Trophoblast cell (in vitro differentiated cells and primary cell): ENCODE data around the gene SPATA2L.

Experiments used
- DNase-seq, 2 donors: peaks; one replicate each; pipeline ENCODE4 v3.0.0-alpha.2; 2016
- H2AFZ ChIP-seq: 2 replicates; pipeline ENCODE4 v1.6.1; 2013; ENCODE audit warnings: low read length, moderate library complexity, mild to moderate bottlenecking; ENCODE audit not compliant: insufficient read depth, poor library complexity
- H2AK5ac ChIP-seq: 2 replicates; pipeline ENCODE4 v1.6.1; 2013; ENCODE audit warnings: mild to moderate bottlenecking, low read length
- H2BK120ac ChIP-seq: 2 replicates; pipeline ENCODE4 v1.6.1; 2013; ENCODE audit warnings: low read length, mild to moderate bottlenecking, moderate library complexity; ENCODE audit not compliant: insufficient read depth, poor library complexity
- H2BK12ac ChIP-seq: 2 replicates; pipeline ENCODE4 v1.6.1; 2013; ENCODE audit warnings: mild to moderate bottlenecking, low read length, moderate library complexity
- H2BK5ac ChIP-seq: 2 replicates; pipeline ENCODE4 v1.6.1; 2013; ENCODE audit warnings: low read length, low read depth, moderate library complexity, mild to moderate bottlenecking; ENCODE audit not compliant: poor library complexity
- H3K14ac ChIP-seq: 2 replicates; pipeline ENCODE4 v1.6.1; 2013; ENCODE audit warnings: mild to moderate bottlenecking, low read length
- H3K18ac ChIP-seq: 2 replicates; pipeline ENCODE4 v1.6.1; 2013; ENCODE audit warnings: mild to moderate bottlenecking, low read length
- H3K23ac ChIP-seq: 2 replicates; pipeline ENCODE4 v1.6.1; 2013; ENCODE audit warnings: low read length
- H3K27ac ChIP-seq: 2 replicates; pipeline ENCODE4 v1.5.1; 2013; ENCODE audit warnings: low read depth, mild to moderate bottlenecking, inconsistent platforms, low read length, moderate library complexity
- H3K27me3 ChIP-seq: 2 replicates; pipeline ENCODE4 v1.6.1; 2013; ENCODE audit warnings: inconsistent platforms, mild to moderate bottlenecking, low read length, moderate library complexity; ENCODE audit not compliant: insufficient read depth
- H3K36me3 ChIP-seq, 2 experiments: 1 replicate in 1 of 2; 2 replicates in 1 of 2; pipeline ENCODE4 v1.6.1; 2013; ENCODE audit warnings: low read length in 2 of 2, mild to moderate bottlenecking in 2 of 2, moderate library complexity in 1 of 2; ENCODE audit not compliant: insufficient read depth in 2 of 2, control insufficient read depth in 1 of 2
- H3K4ac ChIP-seq: 2 replicates; pipeline ENCODE4 v1.6.1; 2013; ENCODE audit warnings: low read depth, mild to moderate bottlenecking, low read length, moderate library complexity
- H3K4me1 ChIP-seq, 2 experiments: 1 replicate in 1 of 2; 2 replicates in 1 of 2; pipeline ENCODE4 v1.6.1; 2013; ENCODE audit warnings: low read length in 2 of 2, mild to moderate bottlenecking in 2 of 2, moderate library complexity in 1 of 2; ENCODE audit not compliant: insufficient read depth in 2 of 2, control insufficient read depth in 1 of 2
- H3K4me2 ChIP-seq: 2 replicates; pipeline ENCODE4 v1.6.1; 2013; ENCODE audit warnings: inconsistent platforms, mild to moderate bottlenecking, low read length, moderate library complexity
- H3K4me3 ChIP-seq: 2 replicates; pipeline ENCODE4 v1.5.1; 2013; ENCODE audit warnings: mild to moderate bottlenecking, low read depth, low read length, inconsistent platforms
- H3K79me1 ChIP-seq: one replicate; pipeline ENCODE4 v1.6.1; 2013; ENCODE audit warnings: low read length
- H3K79me2 ChIP-seq: 2 replicates; pipeline ENCODE4 v1.6.1; 2013; ENCODE audit warnings: low read length, mild to moderate bottlenecking; ENCODE audit not compliant: control insufficient read depth, insufficient read depth, poor library complexity
- H3K9ac ChIP-seq: 2 replicates; pipeline ENCODE4 v1.6.1; 2013; ENCODE audit warnings: mild to moderate bottlenecking, low read length
- H3K9me3 ChIP-seq: 2 replicates; pipeline ENCODE4 v1.6.1; 2013; ENCODE audit warnings: low read depth, mild to moderate bottlenecking, control low read depth, inconsistent platforms, low read length; ENCODE audit not compliant: insufficient read depth
- H4K12ac ChIP-seq: 2 replicates; pipeline ENCODE4 v1.6.1; 2013; ENCODE audit warnings: low read depth, mild to moderate bottlenecking, low read length, moderate library complexity
- H4K8ac ChIP-seq: 2 replicates; pipeline ENCODE4 v1.6.1; 2013; ENCODE audit warnings: low read depth, mild to moderate bottlenecking, low read length, moderate library complexity
- H4K91ac ChIP-seq: one replicate; pipeline ENCODE4 v1.6.1; 2013; ENCODE audit warnings: low read depth, mild to moderate bottlenecking, low read length, moderate library complexity
- WGBS: extraction: QIAGEN DNeasy Blood & Tissue Kit; methylation state at CpG from one replicate; pipeline ENCODE4 v1.1.7; 2013; ENCODE audit warnings: missing lambda C conversion rate; ENCODE audit not compliant: insufficient read length, insufficient coverage; ENCODE audit errors: extremely low coverage; 5-methylcytosine and 5-hydroxymethylcytosine counted together

The SPATA2L gene

GRCh38 chr16:89732142-89732917 is 30.8 kb upstream of the SPATA2L start:
- Histone ChIP-seq H4K91ac (no peak overlapping the region), H3K4me3 (no peak overlapping the region), H3K79me1 (no peaks in the 10 kb centered on the region), H3K4me2 (no peak overlapping the region), H3K36me3 (peaks cover 74 to 76% of the 10 kb centered on the region in 2 experiments), H3K4me1 (no peaks in the 10 kb centered on the region), H3K27me3 (no peaks in the 10 kb centered on the region), H2AFZ (no peak overlapping the region), H2BK120ac (no peak overlapping the region), H4K12ac (no peak overlapping the region), H3K79me2 (no peaks in the 10 kb centered on the region), H3K9ac (no peak overlapping the region), H3K18ac (no peak overlapping the region), H2BK12ac (no peak overlapping the region), H2BK5ac (no peak overlapping the region), H3K23ac (no peak overlapping the region), H3K9me3 (peaks cover 4% of the 10 kb centered on the region), H4K8ac (no peak overlapping the region), H2AK5ac (no peak overlapping the region), H3K27ac (no peak overlapping the region), H3K14ac (no peak overlapping the region), H3K4ac (no peak overlapping the region)
- no peak for DNase-seq
- WGBS, result no CpG with 5 or more reads among the region's 24 CpGs

- H3K4me2 ChIP-seq, result no peak overlapping the region
- no peak overlapping the region for H2BK12ac ChIP-seq
- no peak for DNase-seq
- H3K18ac ChIP-seq, result no peak overlapping the region
- no peak overlapping the region for H3K4ac ChIP-seq
- H3K4me1 ChIP-seq, result no peaks in the 10 kb centered on the region
- no peak overlapping the region for H3K27ac ChIP-seq
- H2BK120ac ChIP-seq, result no peak overlapping the region
- H2AFZ ChIP-seq, result no peak overlapping the region
- H3K14ac ChIP-seq, result no peak overlapping the region
- H2AK5ac ChIP-seq, result no peak overlapping the region
- peaks cover 64 to 65% of the 10 kb centered on the region in 2 experiments for H3K36me3 ChIP-seq
- H2BK5ac ChIP-seq, result no peak overlapping the region
- H4K12ac ChIP-seq, result no peak overlapping the region
- H3K79me2 ChIP-seq, result no peaks in the 10 kb centered on the region
- H3K9me3 ChIP-seq, result peaks cover 4% of the 10 kb centered on the region
- no CpG with 5 or more reads among the region's 22 CpGs for WGBS
- no peaks in the 10 kb centered on the region for H3K27me3 ChIP-seq
- no peak overlapping the region for H3K9ac ChIP-seq
- H4K8ac ChIP-seq, result no peak overlapping the region
- H3K4me3 ChIP-seq, result no peak overlapping the region
- H4K91ac ChIP-seq, result no peak overlapping the region
- no peaks in the 10 kb centered on the region for H3K79me1 ChIP-seq
- H3K23ac ChIP-seq, result no peak overlapping the region
Measured at GRCh38 chr16:89730610-89731234, 29.2 kb upstream of the SPATA2L start.

DNA sequence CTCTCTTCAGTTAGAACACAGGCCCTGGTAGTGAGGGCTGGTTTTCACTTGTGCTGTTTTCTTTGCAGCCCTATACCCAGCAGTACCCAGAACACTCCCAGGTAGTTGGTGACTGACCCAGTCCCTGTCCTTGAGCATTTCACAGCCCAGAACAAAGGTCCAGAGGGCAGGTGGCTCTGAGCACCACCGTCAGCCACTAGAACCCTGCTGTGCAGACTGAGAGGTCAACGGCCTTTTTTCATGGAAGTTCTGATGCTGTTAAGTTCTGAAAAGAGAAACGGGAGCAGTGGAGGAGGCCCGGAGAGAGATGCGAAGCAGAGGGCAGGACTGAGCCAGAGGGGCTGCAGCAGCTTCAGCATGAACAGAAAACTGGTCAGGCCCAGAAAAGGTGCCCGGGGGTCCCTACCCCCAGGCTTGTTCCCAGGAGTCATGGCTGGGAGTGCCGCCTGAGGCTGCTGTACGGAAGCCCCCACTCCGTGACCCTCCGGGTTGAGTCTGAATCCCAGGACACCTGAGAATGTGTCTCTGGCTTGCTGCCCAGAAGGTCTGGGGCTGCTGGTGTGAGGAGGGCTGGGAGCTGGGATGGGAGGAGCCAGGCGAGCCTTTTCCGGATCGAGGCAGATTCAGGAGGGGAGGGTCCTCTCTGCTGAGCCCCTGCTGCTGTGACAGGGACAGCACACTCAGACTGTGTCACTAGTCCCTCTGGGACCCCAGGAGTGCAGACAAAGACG is 28.5 kb upstream of the SPATA2L start:
- no CpG with 5 or more reads among the region's 14 CpGs for WGBS
- no peak overlapping the region for H2BK120ac ChIP-seq

GRCh38 chr16:89729293-89729692 is 27.8 kb upstream of the SPATA2L start:
- no peak overlapping the region for H3K18ac ChIP-seq
- H2AK5ac ChIP-seq, result no peak overlapping the region
- no peak overlapping the region for H3K14ac ChIP-seq
- DNase-seq, result no peak
- H3K9me3 ChIP-seq, result peaks cover 4% of the 10 kb centered on the region
- H4K12ac ChIP-seq, result no peak overlapping the region
- H2BK120ac ChIP-seq, result no peak overlapping the region
- H3K4me2 ChIP-seq, result no peak overlapping the region
- no peaks in the 10 kb centered on the region for H3K79me2 ChIP-seq
- H3K27ac ChIP-seq, result no peak overlapping the region
- no peak overlapping the region for H3K4me3 ChIP-seq
- H3K4me1 ChIP-seq, result no peaks in the 10 kb centered on the region
- H3K4ac ChIP-seq, result no peak overlapping the region
- no peak overlapping the region for H2BK12ac ChIP-seq
- no peak overlapping the region for H2AFZ ChIP-seq
- H3K36me3 ChIP-seq, result peaks cover 55 to 60% of the 10 kb centered on the region in 2 experiments
- H4K91ac ChIP-seq, result no peak overlapping the region
- no peaks in the 10 kb centered on the region for H3K79me1 ChIP-seq
- no peak overlapping the region for H4K8ac ChIP-seq
- no CpG with 5 or more reads among the region's 18 CpGs for WGBS
- no peak overlapping the region for H3K23ac ChIP-seq
- H3K27me3 ChIP-seq, result no peaks in the 10 kb centered on the region
- H3K9ac ChIP-seq, result no peak overlapping the region
- no peak overlapping the region for H2BK5ac ChIP-seq

More for the DNA sequence above, 28.5 kb upstream of the SPATA2L start:
- Histone ChIP-seq H3K9me3 (peaks cover 4% of the 10 kb centered on the region), H2AFZ (no peak overlapping the region), H2BK12ac (no peak overlapping the region), H3K27ac (no peak overlapping the region), H3K18ac (no peak overlapping the region), H3K4me1 (no peaks in the 10 kb centered on the region), H3K79me2 (no peaks in the 10 kb centered on the region), H3K23ac (no peak overlapping the region), H3K4ac (no peak overlapping the region), H3K27me3 (no peaks in the 10 kb centered on the region), H3K4me2 (no peak overlapping the region), H4K91ac (no peak overlapping the region), H2BK5ac (no peak overlapping the region), H3K4me3 (no peak overlapping the region), H3K36me3 (peaks cover 59 to 63% of the 10 kb centered on the region in 2 experiments), H3K9ac (no peak overlapping the region), H4K12ac (no peak overlapping the region), H4K8ac (no peak overlapping the region), H3K14ac (no peak overlapping the region), H2AK5ac (no peak overlapping the region), H3K79me1 (no peaks in the 10 kb centered on the region)
- no peak for DNase-seq
